ENCODE data around the gene MYDGF.

- TF ChIP-seq POLR2A (IDR thresholded peaks at IDR 0.05; ENCODE audit: low read depth, low read length) (no peak), POLR2AphosphoS5 (IDR thresholded peaks at IDR 0.05; ENCODE audit: low read depth, low read length) (no peak)
Measured at GRCh38 chr19:4697304-4697703, 27.2 kb upstream of the MYDGF start.
